Liver (tissue), 9 donors: Measurements from ENCODE around the gene DLST. TPM values are rescaled to one million over a fixed set of nuclear protein-coding genes. Genes with fewer than 3 reads are reported as not detected.

Experiments
- DNase-seq: peaks from one replicate; pipeline ENCODE4 v3.0.0-alpha.2; 2017; ENCODE audit warnings: low spot score
- H3K27ac ChIP-seq, 2 donors: one replicate each; pipeline ENCODE4 v1.7.0; 2013; ENCODE audit warnings: inconsistent platforms in 2 of 2, low read length in 2 of 2, control low read depth in 1 of 2, low read depth in 1 of 2, mild to moderate bottlenecking in 1 of 2
- H3K27me3 ChIP-seq, 4 donors: one replicate each; pipeline versions ENCODE4 v1.6.1 to v1.7.0; 2013; ENCODE audit warnings: low read length in 3 of 4, inconsistent platforms in 1 of 4, mild to moderate bottlenecking in 1 of 4, moderate library complexity in 1 of 4; ENCODE audit not compliant: control insufficient read depth in 4 of 4, insufficient read depth in 4 of 4
- H3K36me3 ChIP-seq, 4 donors: one replicate each; pipeline versions ENCODE4 v1.6.1 to v1.7.0; 2013; ENCODE audit warnings: low read length in 3 of 4, mild to moderate bottlenecking in 3 of 4, low read depth in 1 of 4, moderate library complexity in 1 of 4; ENCODE audit not compliant: control insufficient read depth in 4 of 4, insufficient read depth in 3 of 4
- H3K4me1 ChIP-seq, 4 donors: one replicate each; pipeline versions ENCODE4 v1.6.1 to v1.7.0; 2013; ENCODE audit warnings: low read length in 3 of 4, mild to moderate bottlenecking in 3 of 4, moderate library complexity in 1 of 4; ENCODE audit not compliant: control insufficient read depth in 4 of 4, insufficient read depth in 4 of 4
- H3K4me3 ChIP-seq, 3 donors: one replicate each; pipeline versions ENCODE4 v1.6.1 to v1.7.0; 2013; ENCODE audit warnings: low read length in 3 of 3, control low read depth in 1 of 3, low read depth in 1 of 3, mild to moderate bottlenecking in 1 of 3
- H3K9ac ChIP-seq, 2 donors: one replicate each; pipeline ENCODE4 v1.7.0; 2013; ENCODE audit warnings: low read length in 2 of 2, mild to moderate bottlenecking in 2 of 2, moderate library complexity in 2 of 2, control low read depth in 1 of 2, low read depth in 1 of 2
- H3K9me3 ChIP-seq, 4 donors: one replicate each; pipeline versions ENCODE4 v1.6.1 to v1.7.0; 2013; ENCODE audit warnings: low read length in 3 of 4; ENCODE audit not compliant: control insufficient read depth in 4 of 4
- ATF3 ChIP-seq: IDR thresholded peaks from 2 replicates; pipeline ENCODE4 v1.6.1; 2016; ENCODE audit warnings: antibody characterized with exemption
- EGR1 ChIP-seq, 2 donors: IDR thresholded peaks; 2 replicates each; pipeline ENCODE4 v1.6.1; 2016 to 2018; ENCODE audit warnings: antibody characterized with exemption in 2 of 2, low read depth in 2 of 2
- FOXA1 ChIP-seq: IDR thresholded peaks from 2 replicates; pipeline ENCODE4 v1.6.1; 2016; ENCODE audit warnings: antibody characterized with exemption
- FOXA2 ChIP-seq: IDR thresholded peaks from 2 replicates; pipeline ENCODE4 v1.6.1; 2016; ENCODE audit warnings: antibody characterized with exemption
- GABPA ChIP-seq, 2 donors: IDR thresholded peaks in 1 of 2; conservative IDR thresholded peaks in 1 of 2; 2 replicates each; pipeline ENCODE4 v1.6.1; 2016; ENCODE audit warnings: antibody characterized with exemption in 2 of 2, mild to moderate bottlenecking in 1 of 2, moderate library complexity in 1 of 2
- HNF4A ChIP-seq, 2 donors: conservative IDR thresholded peaks; 2 replicates each; pipeline ENCODE4 v1.6.1; 2016; ENCODE audit warnings: antibody characterized with exemption in 2 of 2, mild to moderate bottlenecking in 2 of 2
- HNF4G ChIP-seq: IDR thresholded peaks from 2 replicates; pipeline ENCODE4 v1.6.1; 2016; ENCODE audit warnings: antibody characterized with exemption
- JUND ChIP-seq, 2 donors: IDR thresholded peaks; 2 replicates each; pipeline ENCODE4 v1.6.1; 2016; ENCODE audit warnings: antibody characterized with exemption in 2 of 2
- NR2F2 ChIP-seq: IDR thresholded peaks from 2 replicates; pipeline ENCODE4 v1.6.1; 2016; ENCODE audit warnings: antibody characterized with exemption
- RAD21 ChIP-seq, 2 donors: IDR thresholded peaks; 2 replicates each; pipeline ENCODE4 v1.6.1; 2016; ENCODE audit warnings: antibody characterized with exemption in 2 of 2, mild to moderate bottlenecking in 2 of 2
- REST ChIP-seq: IDR thresholded peaks from 2 replicates; pipeline ENCODE4 v1.6.1; 2016; ENCODE audit warnings: antibody characterized with exemption, mild to moderate bottlenecking
- RXRA ChIP-seq, 2 donors: IDR thresholded peaks; 2 replicates each; pipeline ENCODE4 v1.6.1; 2017 to 2018; ENCODE audit warnings: antibody characterized with exemption in 2 of 2, mild to moderate bottlenecking in 1 of 2
- SP1 ChIP-seq: IDR thresholded peaks from 2 replicates; pipeline ENCODE4 v1.6.1; 2018; ENCODE audit warnings: antibody characterized with exemption, mild to moderate bottlenecking
- TAF1 ChIP-seq: conservative IDR thresholded peaks from 2 replicates; pipeline ENCODE4 v1.6.1; 2016; ENCODE audit warnings: antibody characterized with exemption, mild to moderate bottlenecking
- YY1 ChIP-seq: IDR thresholded peaks from 2 replicates; pipeline ENCODE4 v1.6.1; 2016; ENCODE audit warnings: antibody characterized with exemption, mild to moderate bottlenecking
- ZBTB33 ChIP-seq: IDR thresholded peaks from 2 replicates; pipeline ENCODE4 v1.6.1; 2016; ENCODE audit warnings: antibody characterized with exemption
- WGBS: extraction: QIAGEN DNeasy Blood & Tissue Kit; methylation state at CpG from one replicate; pipeline ENCODE4 v1.1.7; 2013; 5-methylcytosine and 5-hydroxymethylcytosine counted together
- polyA plus RNA-seq, 2 donors: library from polyadenylated mRNA; stranded (reverse) in 1 of 2; unstranded in 1 of 2; fragments of 200-250 nt in 1 of 2; fragments of >200 nt in 1 of 2; fragmentation: Nextera tagmentation in 1 of 2; extraction: Ambion mirVana in 1 of 2; gene quantifications; one replicate each; pipeline versions ENCODE4 v1.2.1 to v1.2.3, GENCODE V29; 2013 to 2015
- total RNA-seq, 2 donors: library from RNA; depleted of rRNA; stranded (reverse); fragments of >200 nt; gene quantifications; one replicate each; pipeline ENCODE4 v1.2.3, GENCODE V29; 2014
- TF ChIP-seq, protein P1 (sequence below): fragments of 150-350 bp; IDR thresholded peaks from 2 replicates; pipeline ENCODE4 v1.5.1; 2017; ENCODE audit warnings: improper control_type of control experiment, low read depth, low read length; ENCODE audit not compliant: missing input control
- TF ChIP-seq, protein P2 (sequence below): IDR thresholded peaks from 2 replicates; pipeline ENCODE4 v1.6.1; 2016; ENCODE audit warnings: antibody characterized with exemption
- donor health status: healthy.
- donor health status: healthy.
- donor health status: healthy.
- donor health status: healthy.
- donor health status: healthy.

The DLST gene
- total and polyA plus RNA-seq, 4 donors = 10.7 to 69.3 (median 49.5) TPM

DNA sequence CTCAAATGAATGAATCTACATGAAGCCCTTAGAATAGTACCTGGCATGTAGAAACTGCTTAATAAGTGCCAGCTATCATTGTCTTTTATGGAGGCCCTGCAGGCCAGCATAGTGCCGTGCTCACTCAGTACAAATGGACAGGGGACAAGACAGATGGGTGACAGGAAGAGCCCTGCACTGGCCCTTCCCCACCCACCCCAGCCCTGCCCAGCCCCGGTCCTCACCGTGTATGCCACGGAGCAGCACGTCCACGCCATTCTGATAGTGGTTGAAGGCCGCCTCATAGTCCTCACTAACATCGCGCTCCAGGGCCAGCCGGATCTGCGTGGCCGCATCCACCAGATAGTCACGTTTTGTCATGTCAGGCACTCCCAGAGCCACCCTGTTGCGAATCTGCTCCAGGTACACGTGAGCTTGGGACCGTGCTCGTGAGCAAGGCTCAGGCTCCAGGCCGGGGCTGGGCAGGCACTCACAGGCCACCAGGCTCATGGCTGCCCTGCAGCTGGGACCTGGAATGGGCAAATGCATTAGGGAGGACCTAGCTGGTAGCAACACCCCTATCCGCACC lies 39.4 kb downstream of the DLST start (continued):
- TF ChIP-seq, protein P1, sequence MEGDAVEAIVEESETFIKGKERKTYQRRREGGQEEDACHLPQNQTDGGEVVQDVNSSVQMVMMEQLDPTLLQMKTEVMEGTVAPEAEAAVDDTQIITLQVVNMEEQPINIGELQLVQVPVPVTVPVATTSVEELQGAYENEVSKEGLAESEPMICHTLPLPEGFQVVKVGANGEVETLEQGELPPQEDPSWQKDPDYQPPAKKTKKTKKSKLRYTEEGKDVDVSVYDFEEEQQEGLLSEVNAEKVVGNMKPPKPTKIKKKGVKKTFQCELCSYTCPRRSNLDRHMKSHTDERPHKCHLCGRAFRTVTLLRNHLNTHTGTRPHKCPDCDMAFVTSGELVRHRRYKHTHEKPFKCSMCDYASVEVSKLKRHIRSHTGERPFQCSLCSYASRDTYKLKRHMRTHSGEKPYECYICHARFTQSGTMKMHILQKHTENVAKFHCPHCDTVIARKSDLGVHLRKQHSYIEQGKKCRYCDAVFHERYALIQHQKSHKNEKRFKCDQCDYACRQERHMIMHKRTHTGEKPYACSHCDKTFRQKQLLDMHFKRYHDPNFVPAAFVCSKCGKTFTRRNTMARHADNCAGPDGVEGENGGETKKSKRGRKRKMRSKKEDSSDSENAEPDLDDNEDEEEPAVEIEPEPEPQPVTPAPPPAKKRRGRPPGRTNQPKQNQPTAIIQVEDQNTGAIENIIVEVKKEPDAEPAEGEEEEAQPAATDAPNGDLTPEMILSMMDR = no peak
- TF ChIP-seq HNF4G (no peak), TAF1 (no peak), YY1 (no peak)

DNA sequence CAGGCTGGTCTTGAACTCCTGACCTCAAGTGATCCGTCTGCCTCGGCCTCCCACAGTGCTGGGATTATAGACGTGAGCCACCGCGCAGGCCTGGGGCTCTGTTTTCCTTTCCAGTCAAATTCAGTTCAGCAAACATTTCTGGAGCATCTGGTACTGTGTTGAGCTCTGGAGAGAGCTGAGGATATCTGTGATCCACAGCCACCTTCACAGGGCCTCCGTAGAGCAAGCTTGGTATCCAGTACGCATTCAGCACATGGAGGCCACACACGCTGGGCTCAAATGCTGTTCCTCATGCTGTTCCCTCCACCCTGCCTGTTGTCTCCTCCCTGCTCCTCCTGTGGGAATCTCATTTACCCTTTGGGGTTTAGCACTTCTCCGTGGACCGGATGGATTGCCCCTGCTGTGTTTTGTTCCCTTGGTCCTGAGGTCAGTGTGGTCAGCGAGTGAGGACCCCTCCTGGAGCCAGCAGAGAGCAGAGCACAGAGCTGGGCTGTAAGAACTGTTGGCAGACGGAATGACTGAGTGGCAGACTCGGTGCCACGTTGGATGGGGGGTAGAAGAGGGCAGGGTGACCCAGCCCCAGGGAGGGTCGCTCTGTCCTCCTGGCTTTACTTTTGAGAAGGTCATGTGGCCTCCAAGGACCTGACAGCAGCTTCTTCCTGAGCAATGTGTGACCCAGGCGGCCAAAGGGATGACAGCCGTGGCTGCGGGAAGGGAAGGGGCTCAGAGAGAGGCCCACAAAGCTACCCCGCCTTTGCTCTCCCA lies 40.5 kb downstream of the DLST start:
- DNase-seq = no peak
- H3K27me3 ChIP-seq = peaks cover 0 to 2% (median 0%) of the 10 kb centered on the region in 4 donors
- peak overlapping the region in 2 of 3 donors; percentile 67 to 77 for H3K4me3 ChIP-seq
- TF ChIP-seq GABPA (IDR thresholded peaks at IDR 0.05 in 1 of 2, conservative IDR thresholded peaks at IDR 0.05 in 1 of 2) (no peak), TAF1 (no peak), NR2F2 (no peak), SP1 (no peak), ATF3 (no peak), FOXA2 (no peak), RAD21 (IDR thresholded peaks at IDR 0.05) (no peak), YY1 (no peak), ZBTB33 (no peak), EGR1 (IDR thresholded peaks at IDR 0.05; ENCODE audit: low read depth in 2 of 2) (no peak), HNF4G (no peak), REST (no peak), HNF4A (conservative IDR thresholded peaks at IDR 0.05) (no peak), RXRA (IDR thresholded peaks at IDR 0.05) (no peak), JUND (IDR thresholded peaks at IDR 0.05) (no peak), FOXA1 (no peak)
- TF ChIP-seq, protein P2, sequence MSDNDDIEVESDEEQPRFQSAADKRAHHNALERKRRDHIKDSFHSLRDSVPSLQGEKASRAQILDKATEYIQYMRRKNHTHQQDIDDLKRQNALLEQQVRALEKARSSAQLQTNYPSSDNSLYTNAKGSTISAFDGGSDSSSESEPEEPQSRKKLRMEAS = no peak
- TF ChIP-seq, protein P1 = no peak
- no peaks in the 10 kb centered on the region for H3K36me3 ChIP-seq
- 83% methylated on average over 19 of the region's 19 CpGs for WGBS
- H3K9ac ChIP-seq = no peak overlapping the region
- peaks cover 0 to 13% (median 3%) of the 10 kb centered on the region in 4 donors for H3K4me1 ChIP-seq
- no peaks in the 10 kb centered on the region for H3K9me3 ChIP-seq
- no peak overlapping the region for H3K27ac ChIP-seq
